Keratinocyte (primary cell): ENCODE data around the gene SIMC1. TPM values are rescaled to one million over a fixed set of nuclear protein-coding genes. Genes with fewer than 3 reads are reported as not detected.
A peak's percentile ranks its signal among the peaks of the same experiment; 100 is the strongest.

ENCODE experiments used
- DNase-seq: peaks from one replicate; pipeline ENCODE4 v3.0.0-alpha.2; 2011; ENCODE audit warnings: low read depth, missing footprints, low spot score
- FAIRE-seq: peaks from 2 replicates; lab custom pipeline; 2011; peaks lifted over from hg19 to GRCh38; lab: Jason Lieb, UNC
- H2AFZ ChIP-seq: 2 replicates; pipeline ENCODE4 v1.6.0; 2012; ENCODE audit warnings: low read length, control low read depth, inconsistent platforms; ENCODE audit not compliant: control insufficient read depth
- H3K27ac ChIP-seq: 2 replicates; pipeline ENCODE4 v1.5.1; 2011; ENCODE audit warnings: low read length; ENCODE audit not compliant: control insufficient read depth, insufficient read depth
- H3K27me3 ChIP-seq: 3 replicates; pipeline ENCODE4 v1.6.0; 2011; ENCODE audit warnings: low read length; ENCODE audit not compliant: control insufficient read depth, insufficient read depth; ENCODE audit errors: extremely low read depth
- H3K36me3 ChIP-seq, 2 experiments: 2 replicates in 1 of 2; 3 replicates in 1 of 2; pipeline ENCODE4 v1.5.1; 2011; ENCODE audit warnings: low read length in 2 of 2, mild to moderate bottlenecking in 1 of 2; ENCODE audit not compliant: control insufficient read depth in 2 of 2, insufficient read depth in 2 of 2; ENCODE audit errors: extremely low read depth in 1 of 2
- H3K4me1 ChIP-seq: 3 replicates; pipeline ENCODE4 v1.5.1; 2011; ENCODE audit warnings: low read length; ENCODE audit not compliant: control insufficient read depth, insufficient read depth; ENCODE audit errors: extremely low read depth
- H3K4me2 ChIP-seq: 3 replicates; pipeline ENCODE4 v1.6.0; 2011; ENCODE audit warnings: low read depth, low read length; ENCODE audit not compliant: control insufficient read depth, insufficient read depth; ENCODE audit errors: extremely low read depth
- H3K4me3 ChIP-seq, 3 experiments: fragments of 200-600 bp in 1 of 3; sonication (generic) in 1 of 3; 2 replicates in 2 of 3; 3 replicates in 1 of 3; pipeline ENCODE4 v1.5.1; 2011 to 2016; ENCODE audit warnings: low read length in 3 of 3, mild to moderate bottlenecking in 3 of 3, control low read depth in 2 of 3, inconsistent platforms in 1 of 3, low read depth in 1 of 3, mixed read lengths in 1 of 3, mixed run types in 1 of 3, moderate library complexity in 1 of 3; ENCODE audit not compliant: control insufficient read depth in 2 of 3, insufficient read depth in 2 of 3; ENCODE audit errors: extremely low read depth in 1 of 3
- H3K79me2 ChIP-seq: 2 replicates; pipeline ENCODE4 v1.6.0; 2012; ENCODE audit warnings: low read length; ENCODE audit not compliant: control insufficient read depth, insufficient read depth
- H3K9ac ChIP-seq: 3 replicates; pipeline ENCODE4 v1.6.0; 2011; ENCODE audit warnings: low read length; ENCODE audit not compliant: control insufficient read depth, insufficient read depth; ENCODE audit errors: extremely low read depth
- H3K9me1 ChIP-seq: 3 replicates; pipeline ENCODE4 v1.6.0; 2011; ENCODE audit warnings: low read length; ENCODE audit not compliant: control insufficient read depth, insufficient read depth; ENCODE audit errors: extremely low read depth
- H3K9me3 ChIP-seq: 2 replicates; pipeline ENCODE4 v1.5.1; 2012; ENCODE audit warnings: low read depth, low read length; ENCODE audit not compliant: control insufficient read depth
- H4K20me1 ChIP-seq: 3 replicates; pipeline ENCODE4 v1.6.0; 2011; ENCODE audit warnings: low read length; ENCODE audit not compliant: control insufficient read depth, insufficient read depth; ENCODE audit errors: extremely low read depth
- EZH2 ChIP-seq: IDR thresholded peaks from one replicate; pipeline ENCODE4 v1.6.1; 2012; ENCODE audit warnings: inconsistent platforms, mild to moderate bottlenecking, low read length, moderate library complexity
- dilution Hi-C: fragments of 300-500 bp; cut with MboI; formaldehyde crosslinking; loops from one replicate; pipeline ENCODE4 v1.7.0; 2020; ENCODE audit warnings: low sequenced_read_pairs; ENCODE audit not compliant: extremely low pct_ligation_motif_present
- polyA plus RNA-seq, 5 experiments: library from polyadenylated mRNA; depleted of rRNA in 3 of 5; stranded (reverse) in 3 of 5; stranded (forward) in 1 of 5; unstranded in 1 of 5; fragments of >200 nt; gene quantifications; 1 replicate in 1 of 5; 2 replicates in 3 of 5; 3 replicates in 1 of 5; pipeline versions ENCODE4 v1.2.1 to v1.2.3, GENCODE V29; 2011 to 2012; ENCODE audit warnings: missing spikeins in 2 of 5, low read depth in 1 of 5, low replicate concordance in 1 of 5
- TF ChIP-seq, protein P1 (sequence below), 3 experiments: IDR thresholded peaks in 1 of 3; conservative IDR thresholded peaks in 1 of 3; optimal IDR thresholded peaks in 1 of 3; 2 replicates in 2 of 3; 3 replicates in 1 of 3; pipeline versions ENCODE3 to v1.5.1; 2011; ENCODE audit warnings: low read length in 3 of 3, mild to moderate bottlenecking in 3 of 3, moderate library complexity in 2 of 3, control low read depth in 1 of 3, inconsistent platforms in 1 of 3; ENCODE audit not compliant: insufficient read depth in 2 of 3; ENCODE audit errors: extremely low read depth in 1 of 3

Gene SIMC1
- polyA plus RNA-seq, 1 donor (not counting 4 experiments of a cell fraction or from before 2014, with no cell fraction given): 5.2 TPM

DNA sequence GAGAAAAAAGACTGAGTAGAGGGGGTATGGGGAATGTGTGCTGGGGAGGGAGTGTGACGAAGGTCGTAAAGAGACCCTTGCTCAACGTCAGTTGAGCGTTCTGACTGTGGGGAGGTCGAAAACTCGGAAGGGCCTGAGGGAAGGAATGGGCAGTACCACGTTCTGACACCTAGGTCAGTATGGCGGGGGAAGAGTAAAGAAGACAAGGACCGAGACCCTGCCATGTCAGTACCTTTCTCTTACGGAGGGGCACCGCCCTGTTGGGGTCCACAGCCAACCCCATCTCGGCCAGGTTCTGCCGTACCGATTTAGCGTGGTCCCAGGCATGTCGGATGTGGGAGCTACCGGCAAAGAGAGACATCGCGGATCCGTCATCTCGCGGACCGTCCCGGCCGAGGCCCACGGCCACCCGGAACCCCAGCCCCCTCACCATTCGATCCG, 149.8 kb downstream of the SIMC1 start:
- peaks cover 6% of the 10 kb centered on the region for H4K20me1 ChIP-seq
- peaks cover 49 to 67% of the 10 kb centered on the region in 2 experiments for H3K36me3 ChIP-seq
- no peaks in the 10 kb centered on the region for H3K9me1 ChIP-seq
- H3K27ac ChIP-seq: peak overlapping the region; percentile 93
- H2AFZ ChIP-seq: peak overlapping the region; percentile 17
- FAIRE-seq: no peak
- H3K27me3 ChIP-seq: no peaks in the 10 kb centered on the region
- dilution Hi-C loops: no loop called here
- H3K4me1 ChIP-seq: peaks cover 18% of the 10 kb centered on the region
- no peaks in the 10 kb centered on the region for H3K9me3 ChIP-seq
- peaks cover 38% of the 10 kb centered on the region for H3K79me2 ChIP-seq
- H3K4me3 ChIP-seq: peak overlapping the region; percentile 88 to 91 (median 90)
- DNase-seq: no peak
- peak overlapping the region; percentile 92 for H3K9ac ChIP-seq
- no peak for TF ChIP-seq EZH2
- TF ChIP-seq, protein P1, sequence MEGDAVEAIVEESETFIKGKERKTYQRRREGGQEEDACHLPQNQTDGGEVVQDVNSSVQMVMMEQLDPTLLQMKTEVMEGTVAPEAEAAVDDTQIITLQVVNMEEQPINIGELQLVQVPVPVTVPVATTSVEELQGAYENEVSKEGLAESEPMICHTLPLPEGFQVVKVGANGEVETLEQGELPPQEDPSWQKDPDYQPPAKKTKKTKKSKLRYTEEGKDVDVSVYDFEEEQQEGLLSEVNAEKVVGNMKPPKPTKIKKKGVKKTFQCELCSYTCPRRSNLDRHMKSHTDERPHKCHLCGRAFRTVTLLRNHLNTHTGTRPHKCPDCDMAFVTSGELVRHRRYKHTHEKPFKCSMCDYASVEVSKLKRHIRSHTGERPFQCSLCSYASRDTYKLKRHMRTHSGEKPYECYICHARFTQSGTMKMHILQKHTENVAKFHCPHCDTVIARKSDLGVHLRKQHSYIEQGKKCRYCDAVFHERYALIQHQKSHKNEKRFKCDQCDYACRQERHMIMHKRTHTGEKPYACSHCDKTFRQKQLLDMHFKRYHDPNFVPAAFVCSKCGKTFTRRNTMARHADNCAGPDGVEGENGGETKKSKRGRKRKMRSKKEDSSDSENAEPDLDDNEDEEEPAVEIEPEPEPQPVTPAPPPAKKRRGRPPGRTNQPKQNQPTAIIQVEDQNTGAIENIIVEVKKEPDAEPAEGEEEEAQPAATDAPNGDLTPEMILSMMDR (optimal IDR thresholded peaks at IDR 0.05 in 1 of 3, IDR thresholded peaks at IDR 0.05 in 1 of 3, conservative IDR thresholded peaks at IDR 0.05 in 1 of 3; ENCODE audit: extremely low read depth in 1 of 3, insufficient read depth in 2 of 3, low read length in 3 of 3): no peak
- peak overlapping the region; percentile 93 for H3K4me2 ChIP-seq

DNA sequence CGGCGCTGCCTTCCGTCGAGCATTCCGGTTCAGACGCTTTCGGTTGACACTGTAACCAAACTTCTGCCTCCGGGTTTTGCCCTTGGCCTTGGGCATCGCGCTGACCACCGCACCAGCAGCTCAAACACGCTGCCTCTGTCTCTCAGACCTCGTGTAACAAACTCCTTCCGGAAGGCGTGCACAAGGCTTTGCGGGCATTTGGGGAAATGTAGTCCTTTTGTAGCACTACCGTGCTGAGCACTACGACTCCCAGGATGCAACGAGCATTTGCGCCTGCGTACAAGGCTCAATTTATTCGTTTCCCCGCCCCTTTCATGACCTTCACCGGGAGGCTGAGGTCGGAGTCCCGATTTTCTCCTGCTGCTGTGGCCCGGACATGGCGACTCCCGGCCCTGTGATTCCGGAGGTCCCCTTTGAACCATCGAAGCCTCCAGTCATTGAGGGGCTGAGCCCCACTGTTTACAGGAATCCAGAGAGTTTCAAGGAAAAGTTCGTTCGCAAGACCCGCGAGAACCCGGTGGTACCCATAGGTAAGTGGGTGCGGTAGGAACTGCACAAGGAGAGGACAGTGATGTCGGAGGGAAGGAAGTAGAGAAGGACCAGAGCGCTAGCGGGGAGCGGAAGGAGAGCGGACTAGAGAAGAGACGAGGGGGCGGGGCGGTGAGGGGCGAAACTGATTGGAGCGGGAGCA, 150.4 kb downstream of the SIMC1 start, which contains the start of the genes HIGD2A and NOP16:
TSS of gene HIGD2A (plus strand) at position 308 of the 691 bp plus-strand sequence. CDS start at position 377, 69 bp downstream.
TSS of gene NOP16 (minus strand) at position 155 of the 691 bp plus-strand sequence. CDS start at position 96, 59 bp downstream.
- H3K27me3 ChIP-seq: no peaks in the 10 kb centered on the region
- H3K4me1 ChIP-seq: peaks cover 18% of the 10 kb centered on the region

More for the DNA sequence above, 150.4 kb downstream of the SIMC1 start, which contains the start of the genes HIGD2A and NOP16:
- Histone ChIP-seq H3K36me3 (peaks cover 48 to 67% of the 10 kb centered on the region in 2 experiments), H3K9me3 (no peaks in the 10 kb centered on the region), H3K27ac (peak within 1 kb of the TSS; percentile 93), H3K79me2 (peaks cover 38% of the 10 kb centered on the region), H4K20me1 (peaks cover 6% of the 10 kb centered on the region), H3K9me1 (no peaks in the 10 kb centered on the region), H3K9ac (peak within 1 kb of the TSS; percentile 92), H3K4me3 (peak within 1 kb of the TSS; percentile 88 to 91 (median 90)), H3K4me2 (peak within 1 kb of the TSS; percentile 93), H2AFZ (peak within 1 kb of the TSS; percentile 75)
- DNase-seq: peak; percentile 85
- dilution Hi-C loops: no loop called here
- peak; percentile 90 for FAIRE-seq
- no peak for TF ChIP-seq EZH2
- TF ChIP-seq, protein P1 (optimal IDR thresholded peaks at IDR 0.05 in 1 of 3, IDR thresholded peaks at IDR 0.05 in 1 of 3, conservative IDR thresholded peaks at IDR 0.05 in 1 of 3; ENCODE audit: extremely low read depth in 1 of 3, insufficient read depth in 2 of 3, low read length in 3 of 3): no peak
